GM11168 (cell line): ENCODE results near the gene FOXO1.

Source experiments
- in situ Hi-C: fragments of 300-500 bp; cut with MboI; formaldehyde crosslinking; loops from one replicate; pipeline ENCODE4 v1.12.0; 2022; ENCODE audit warnings: low sequenced_read_pairs; ENCODE audit not compliant: unreplicated experiment

Gene FOXO1

GRCh38 chr13:40585911-40586471 lies 80.5 kb downstream of the FOXO1 start:
- in situ Hi-C loops, result no loop called here

GRCh38 chr13:40583738-40584137 lies 82.7 kb downstream of the FOXO1 start:
- in situ Hi-C loops, result no loop called here

- in situ Hi-C loops, result no loop called here
These were observed 83.9 kb downstream of the FOXO1 start for GRCh38 chr13:40582531-40582930.

- in situ Hi-C loops, result no loop called here
These were observed 85.2 kb downstream of the FOXO1 start for GRCh38 chr13:40581277-40581579.

- in situ Hi-C loops, result no loop called here
These were observed 85.7 kb downstream of the FOXO1 start for GRCh38 chr13:40580566-40581276.

GRCh38 chr13:40579535-40579934 lies 86.9 kb downstream of the FOXO1 start:
- in situ Hi-C loops, result no loop called here

GRCh38 chr13:40578055-40578454 lies 88.4 kb downstream of the FOXO1 start:
- in situ Hi-C loops, result no loop called here

- in situ Hi-C loops, result no loop called here
These were observed 90.1 kb downstream of the FOXO1 start for GRCh38 chr13:40576369-40576768.

GRCh38 chr13:40572961-40573360 lies 93.5 kb downstream of the FOXO1 start:
- in situ Hi-C loops, result no loop called here

GRCh38 chr13:40571338-40571963 lies 95.0 kb downstream of the FOXO1 start:
- in situ Hi-C loops, result no loop called here

GRCh38 chr13:40570930-40571329 lies 95.5 kb downstream of the FOXO1 start:
- in situ Hi-C loops, result no loop called here

- in situ Hi-C loops, result no loop called here
These were observed 97.5 kb downstream of the FOXO1 start for GRCh38 chr13:40569024-40569350.

- in situ Hi-C loops, result no loop called here
These were observed 98.0 kb downstream of the FOXO1 start for GRCh38 chr13:40568246-40569023.

GRCh38 chr13:40566811-40567210 lies 99.6 kb downstream of the FOXO1 start:
- in situ Hi-C loops, result no loop called here

GRCh38 chr13:40565282-40566148 lies 100.9 kb downstream of the FOXO1 start:
- in situ Hi-C loops, result no loop called here

- in situ Hi-C loops, result no loop called here
These were observed 102.0 kb downstream of the FOXO1 start for GRCh38 chr13:40564342-40565001.

GRCh38 chr13:40563350-40564125 lies 102.9 kb downstream of the FOXO1 start:
- in situ Hi-C loops, result no loop called here

- in situ Hi-C loops, result no loop called here
These were observed 103.5 kb downstream of the FOXO1 start for GRCh38 chr13:40562975-40563349.

- in situ Hi-C loops, result no loop called here
These were observed 106.5 kb downstream of the FOXO1 start for GRCh38 chr13:40559915-40560314.
